ENCODE data around the gene DNAH17.

The DNAH17 gene

GRCh38 chr17:78544881-78545755 is 32.1 kb downstream of the DNAH17 start:
- Histone ChIP-seq H3K4me1 (ENCODE audit: control insufficient read depth, insufficient read depth, low read length) (no peaks in the 10 kb centered on the region), H3K4me3 (ENCODE audit: low read length in 2 of 2) (no peak overlapping the region), H3K9ac (ENCODE audit: low read length in 2 of 2) (no peak overlapping the region), H3K36me3 (ENCODE audit: control insufficient read depth in 2 of 2, insufficient read depth in 2 of 2, low read length in 2 of 2) (no peaks in the 10 kb centered on the region), H3K27ac (ENCODE audit: low read length) (no peak overlapping the region), H3K27me3 (ENCODE audit: control insufficient read depth in 1 of 2, insufficient read depth in 2 of 2, low read length in 2 of 2) (no peaks in the 10 kb centered on the region), H3K9me3 (ENCODE audit: control insufficient read depth in 2 of 2, low read length in 2 of 2) (peaks cover 0 to 3% of the 10 kb centered on the region in 2 donors)

DNA sequence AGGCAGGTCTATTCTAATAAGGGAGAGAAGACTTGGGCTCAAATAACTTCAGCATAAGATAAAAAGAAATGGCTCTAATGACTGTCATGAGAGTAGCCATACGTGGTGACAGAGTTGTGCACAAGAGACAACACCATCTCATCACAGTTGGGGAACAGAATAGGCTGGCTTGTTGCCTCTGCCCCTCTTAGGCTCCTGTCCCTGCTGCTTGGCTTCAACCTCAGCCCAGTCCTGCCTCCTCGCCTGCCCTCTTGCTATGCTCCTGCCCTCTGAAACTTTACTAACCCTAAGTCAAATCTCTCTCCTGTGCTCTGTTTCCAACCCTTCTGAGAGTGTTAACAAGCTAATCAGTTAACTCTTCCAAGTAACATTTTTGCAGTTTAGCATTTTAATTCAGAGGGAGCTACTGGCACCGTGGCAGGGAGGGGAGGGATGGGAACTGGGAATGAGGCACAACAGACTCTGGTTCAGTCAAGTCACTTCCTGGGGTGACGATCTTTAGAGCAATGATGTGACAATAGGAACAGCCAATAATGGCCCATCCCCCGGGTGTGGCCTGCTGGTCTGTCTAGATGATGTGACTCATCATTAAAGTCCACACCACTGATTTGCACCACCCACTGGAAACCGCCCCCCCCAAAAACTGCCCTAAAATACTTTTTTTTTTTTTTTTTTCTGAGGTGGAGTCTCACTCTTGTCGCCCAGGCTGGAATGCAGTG is 35.5 kb downstream of the DNAH17 start:
- Histone ChIP-seq H3K27me3 (ENCODE audit: control insufficient read depth in 1 of 2, insufficient read depth in 2 of 2, low read length in 2 of 2) (no peaks in the 10 kb centered on the region), H3K4me1 (ENCODE audit: control insufficient read depth, insufficient read depth, low read length) (no peaks in the 10 kb centered on the region), H3K27ac (ENCODE audit: low read length) (no peak overlapping the region), H3K36me3 (ENCODE audit: control insufficient read depth in 2 of 2, insufficient read depth in 2 of 2, low read length in 2 of 2) (no peaks in the 10 kb centered on the region), H3K9me3 (ENCODE audit: control insufficient read depth in 2 of 2, low read length in 2 of 2) (no peaks in the 10 kb centered on the region), H3K4me3 (ENCODE audit: low read length in 2 of 2) (no peak overlapping the region), H3K9ac (ENCODE audit: low read length in 2 of 2) (no peak overlapping the region)

- Histone ChIP-seq H3K9ac (ENCODE audit: low read length in 2 of 2) (no peak overlapping the region), H3K4me1 (ENCODE audit: control insufficient read depth, insufficient read depth, low read length) (peaks cover 11% of the 10 kb centered on the region), H3K27me3 (ENCODE audit: control insufficient read depth in 1 of 2, insufficient read depth in 2 of 2, low read length in 2 of 2) (no peaks in the 10 kb centered on the region), H3K27ac (ENCODE audit: low read length) (no peak overlapping the region), H3K36me3 (ENCODE audit: control insufficient read depth in 2 of 2, insufficient read depth in 2 of 2, low read length in 2 of 2) (no peaks in the 10 kb centered on the region), H3K4me3 (ENCODE audit: low read length in 2 of 2) (no peak overlapping the region), H3K9me3 (ENCODE audit: control insufficient read depth in 2 of 2, low read length in 2 of 2) (no peaks in the 10 kb centered on the region)
These were observed 37.4 kb downstream of the DNAH17 start for GRCh38 chr17:78539781-78540180.

DNA sequence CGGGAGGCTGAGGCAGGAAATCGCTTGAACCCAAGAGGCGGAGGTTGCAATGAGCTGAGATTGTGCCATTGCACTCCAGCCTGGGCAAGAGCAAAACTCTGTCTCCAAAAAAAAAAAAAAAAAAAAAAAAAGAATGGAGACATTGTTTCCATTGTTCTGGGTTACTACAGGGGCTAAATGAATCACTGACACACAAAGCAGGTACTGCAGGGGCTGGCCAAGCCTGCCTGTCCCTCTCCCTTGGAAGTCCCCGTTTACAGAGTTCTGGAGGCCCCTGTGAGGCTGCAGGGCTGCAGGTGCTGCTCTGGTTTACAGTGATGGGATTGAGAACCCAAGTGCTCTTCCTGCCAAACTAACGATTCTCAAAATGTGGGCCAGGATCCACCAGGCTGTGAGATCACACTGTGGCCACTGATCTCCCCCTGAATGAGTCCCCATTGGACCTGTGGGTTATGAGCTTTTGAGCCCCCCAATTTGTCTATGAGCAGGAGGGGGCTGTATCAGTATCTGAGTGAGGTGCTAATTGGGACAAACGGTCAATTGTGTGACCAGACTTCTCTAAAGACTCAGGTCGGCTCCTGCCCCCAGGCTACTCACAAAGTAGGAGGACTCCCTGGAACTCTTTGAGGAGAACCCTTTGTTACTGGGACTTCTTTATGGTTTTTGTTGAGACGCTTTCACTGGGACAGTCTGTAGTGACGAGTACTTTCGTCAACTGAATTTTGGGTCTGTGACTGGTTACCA is 39.0 kb downstream of the DNAH17 start:
- Histone ChIP-seq H3K27ac (ENCODE audit: low read length) (no peak overlapping the region), H3K27me3 (ENCODE audit: control insufficient read depth in 1 of 2, insufficient read depth in 2 of 2, low read length in 2 of 2) (no peaks in the 10 kb centered on the region), H3K4me3 (ENCODE audit: low read length in 2 of 2) (no peak overlapping the region), H3K9me3 (ENCODE audit: control insufficient read depth in 2 of 2, low read length in 2 of 2) (no peaks in the 10 kb centered on the region), H3K4me1 (ENCODE audit: control insufficient read depth, insufficient read depth, low read length) (peaks cover 14% of the 10 kb centered on the region), H3K9ac (ENCODE audit: low read length in 2 of 2) (no peak overlapping the region), H3K36me3 (ENCODE audit: control insufficient read depth in 2 of 2, insufficient read depth in 2 of 2, low read length in 2 of 2) (no peaks in the 10 kb centered on the region)

GRCh38 chr17:78537217-78537860 is 39.9 kb downstream of the DNAH17 start:
- H3K36me3 ChIP-seq (ENCODE audit: control insufficient read depth in 2 of 2, insufficient read depth in 2 of 2, low read length in 2 of 2) = no peaks in the 10 kb centered on the region
- peaks cover 14% of the 10 kb centered on the region for H3K4me1 ChIP-seq (ENCODE audit: control insufficient read depth, insufficient read depth, low read length)
- no peaks in the 10 kb centered on the region for H3K27me3 ChIP-seq (ENCODE audit: control insufficient read depth in 1 of 2, insufficient read depth in 2 of 2, low read length in 2 of 2)
- H3K27ac ChIP-seq (ENCODE audit: low read length) = no peak overlapping the region
- H3K4me3 ChIP-seq (ENCODE audit: low read length in 2 of 2) = no peak overlapping the region
- no peaks in the 10 kb centered on the region for H3K9me3 ChIP-seq (ENCODE audit: control insufficient read depth in 2 of 2, low read length in 2 of 2)
- no peak overlapping the region for H3K9ac ChIP-seq (ENCODE audit: low read length in 2 of 2)

DNA sequence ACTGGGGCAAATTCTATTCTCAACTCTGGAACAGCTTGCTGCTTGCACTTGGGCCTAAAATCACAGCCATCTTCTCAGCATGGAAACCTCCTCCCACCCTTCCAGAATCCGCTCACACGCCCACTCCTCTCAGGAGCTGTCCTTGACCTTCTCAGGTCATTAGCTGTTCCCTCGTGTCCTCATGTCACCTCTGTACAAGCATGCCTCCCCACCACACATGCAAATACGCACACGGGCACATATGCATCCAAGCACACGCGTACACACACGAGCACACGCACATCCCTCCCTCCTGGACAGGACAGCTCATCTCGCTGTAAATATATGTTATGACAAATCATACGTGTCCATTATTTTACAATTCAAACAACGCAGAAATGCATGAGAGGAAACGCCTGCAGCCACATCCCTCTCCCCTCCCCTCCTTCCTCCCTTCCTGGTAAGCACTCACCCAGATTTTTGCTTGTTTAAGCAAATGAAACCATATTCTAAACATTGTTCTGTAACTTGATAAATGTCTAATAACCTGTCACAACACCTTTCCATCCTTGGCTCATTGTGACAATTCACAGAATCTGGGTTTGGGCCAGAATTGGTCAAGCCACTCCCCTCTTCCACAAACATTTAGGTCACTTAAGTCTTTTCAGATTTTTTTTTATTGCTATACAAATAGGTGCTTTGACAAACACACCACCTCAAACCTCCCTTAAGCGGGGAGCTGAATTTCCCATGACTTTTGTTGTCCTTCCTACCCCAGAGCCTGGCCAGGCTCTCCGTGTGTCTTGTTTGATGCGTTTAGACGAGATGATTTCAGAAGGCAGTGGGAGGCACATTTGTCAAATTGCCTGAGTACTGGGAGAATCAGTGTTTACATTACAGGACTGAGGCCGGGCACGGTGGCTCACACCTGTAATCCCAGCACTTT is 41.7 kb downstream of the DNAH17 start:
- Histone ChIP-seq H3K9me3 (ENCODE audit: control insufficient read depth in 2 of 2, low read length in 2 of 2) (no peaks in the 10 kb centered on the region), H3K4me3 (ENCODE audit: low read length in 2 of 2) (no peak overlapping the region), H3K9ac (ENCODE audit: low read length in 2 of 2) (no peak overlapping the region), H3K4me1 (ENCODE audit: control insufficient read depth, insufficient read depth, low read length) (peaks cover 14% of the 10 kb centered on the region), H3K36me3 (ENCODE audit: control insufficient read depth in 2 of 2, insufficient read depth in 2 of 2, low read length in 2 of 2) (no peaks in the 10 kb centered on the region), H3K27ac (ENCODE audit: low read length) (no peak overlapping the region), H3K27me3 (ENCODE audit: control insufficient read depth in 1 of 2, insufficient read depth in 2 of 2, low read length in 2 of 2) (no peaks in the 10 kb centered on the region)

GRCh38 chr17:78534492-78535272 is 42.5 kb downstream of the DNAH17 start:
- Histone ChIP-seq H3K27me3 (ENCODE audit: control insufficient read depth in 1 of 2, insufficient read depth in 2 of 2, low read length in 2 of 2) (no peaks in the 10 kb centered on the region), H3K27ac (ENCODE audit: low read length) (no peak overlapping the region), H3K9ac (ENCODE audit: low read length in 2 of 2) (no peak overlapping the region), H3K4me3 (ENCODE audit: low read length in 2 of 2) (no peak overlapping the region), H3K9me3 (ENCODE audit: control insufficient read depth in 2 of 2, low read length in 2 of 2) (no peaks in the 10 kb centered on the region), H3K36me3 (ENCODE audit: control insufficient read depth in 2 of 2, insufficient read depth in 2 of 2, low read length in 2 of 2) (no peaks in the 10 kb centered on the region), H3K4me1 (ENCODE audit: control insufficient read depth, insufficient read depth, low read length) (peaks cover 14% of the 10 kb centered on the region)

- no peaks in the 10 kb centered on the region for H3K36me3 ChIP-seq (ENCODE audit: control insufficient read depth in 2 of 2, insufficient read depth in 2 of 2, low read length in 2 of 2)
- no peak overlapping the region for H3K27ac ChIP-seq (ENCODE audit: low read length)
- no peaks in the 10 kb centered on the region for H3K9me3 ChIP-seq (ENCODE audit: control insufficient read depth in 2 of 2, low read length in 2 of 2)
- no peak overlapping the region for H3K4me3 ChIP-seq (ENCODE audit: low read length in 2 of 2)
- H3K4me1 ChIP-seq (ENCODE audit: control insufficient read depth, insufficient read depth, low read length) = peaks cover 14% of the 10 kb centered on the region
- H3K27me3 ChIP-seq (ENCODE audit: control insufficient read depth in 1 of 2, insufficient read depth in 2 of 2, low read length in 2 of 2) = no peaks in the 10 kb centered on the region
- no peak overlapping the region for H3K9ac ChIP-seq (ENCODE audit: low read length in 2 of 2)
These were observed 44.1 kb downstream of the DNAH17 start for GRCh38 chr17:78532922-78533640.

GRCh38 chr17:78532311-78532710 is 44.9 kb downstream of the DNAH17 start:
- no peaks in the 10 kb centered on the region for H3K27me3 ChIP-seq (ENCODE audit: control insufficient read depth in 1 of 2, insufficient read depth in 2 of 2, low read length in 2 of 2)
- H3K36me3 ChIP-seq (ENCODE audit: control insufficient read depth in 2 of 2, insufficient read depth in 2 of 2, low read length in 2 of 2) = no peaks in the 10 kb centered on the region
- H3K9ac ChIP-seq (ENCODE audit: low read length in 2 of 2) = no peak overlapping the region
- H3K9me3 ChIP-seq (ENCODE audit: control insufficient read depth in 2 of 2, low read length in 2 of 2) = no peaks in the 10 kb centered on the region
- no peak overlapping the region for H3K27ac ChIP-seq (ENCODE audit: low read length)
- peaks cover 14% of the 10 kb centered on the region for H3K4me1 ChIP-seq (ENCODE audit: control insufficient read depth, insufficient read depth, low read length)
- H3K4me3 ChIP-seq (ENCODE audit: low read length in 2 of 2) = no peak overlapping the region

All from stomach smooth muscle (tissue), 2 donors.